Ecto neural progenitor cell (in vitro differentiated cells): ENCODE measurements around the gene DPH1.

Experiments
- DNase-seq: peaks from one replicate; pipeline ENCODE4 v3.0.0-alpha.2; 2018; ENCODE audit warnings: low spot score

Gene DPH1

DNA sequence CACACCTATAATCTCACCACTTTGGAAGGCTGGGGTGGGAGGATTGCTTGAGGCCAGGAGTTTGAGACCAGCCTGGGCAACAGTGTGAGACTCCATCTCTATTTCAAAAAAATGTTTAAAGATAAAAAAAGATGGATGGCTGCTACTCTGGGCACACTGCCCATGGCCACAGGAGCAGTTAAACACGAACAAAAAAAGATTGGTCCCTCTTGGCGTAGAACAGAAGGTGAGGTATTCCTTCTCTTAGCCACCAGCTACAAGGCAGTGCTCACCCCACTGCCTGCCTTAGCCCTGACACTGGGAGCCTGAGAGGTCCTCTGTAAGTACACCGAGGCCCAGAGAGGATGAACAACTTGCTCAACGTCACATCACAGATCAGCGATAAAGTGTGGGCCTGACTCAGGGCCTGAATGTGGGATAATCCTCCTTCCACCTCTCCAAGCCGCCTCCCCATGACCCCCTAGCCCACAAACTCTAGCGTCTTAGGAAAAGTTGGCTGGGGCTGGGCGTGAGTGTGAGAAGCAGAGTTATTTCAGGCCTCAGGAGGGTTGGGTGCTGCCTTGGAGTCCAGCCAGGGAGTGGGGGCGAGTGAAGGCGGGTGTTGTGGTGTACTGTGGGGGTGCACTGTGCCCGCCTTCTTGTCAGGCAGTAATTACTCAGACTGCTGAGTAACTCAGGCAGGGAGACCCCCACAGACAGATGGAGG, 2.3 kb upstream of the DPH1 start:
- DNase-seq = no peak

DNA sequence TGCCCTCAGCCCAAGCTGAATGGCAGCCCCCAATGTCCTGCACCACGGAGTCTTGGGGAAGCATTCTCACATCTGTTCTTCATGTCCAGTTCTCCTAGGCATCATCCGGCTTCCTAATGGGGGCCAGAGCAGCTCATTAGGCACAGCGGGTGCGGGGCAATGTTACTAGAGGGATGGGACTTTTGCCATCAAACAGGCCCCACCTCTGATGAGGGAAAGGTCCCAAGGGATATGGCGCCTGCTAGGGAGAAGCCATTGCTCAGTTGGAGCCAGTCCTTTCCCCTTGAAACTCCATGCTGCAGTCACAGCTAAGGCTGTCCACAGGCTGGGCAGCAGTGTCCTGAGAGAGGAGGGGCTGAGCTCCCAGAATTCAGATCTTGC, 1.7 kb upstream of the DPH1 start:
- DNase-seq = no peak

DNA sequence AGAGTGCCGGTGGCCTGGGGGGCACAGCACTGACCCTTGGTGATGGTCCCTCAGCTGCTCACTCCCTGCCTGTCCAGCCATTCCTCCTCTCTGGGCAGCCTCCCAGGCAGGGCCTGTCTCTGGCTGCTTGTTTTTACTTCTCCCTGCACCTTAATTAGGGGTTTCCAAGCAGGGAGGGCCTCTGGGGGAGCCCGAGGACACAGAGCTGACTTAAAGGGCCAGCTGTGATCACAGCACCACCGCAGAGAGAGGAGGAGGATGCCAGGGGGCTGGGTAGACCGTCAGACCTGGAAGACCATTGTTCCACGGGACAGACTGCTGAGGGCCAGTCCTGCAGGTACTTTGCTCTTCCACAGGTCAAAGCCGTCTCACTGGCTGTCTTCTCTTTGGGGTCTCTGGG, 1.2 kb upstream of the DPH1 start:
- no peak for DNase-seq

DNA sequence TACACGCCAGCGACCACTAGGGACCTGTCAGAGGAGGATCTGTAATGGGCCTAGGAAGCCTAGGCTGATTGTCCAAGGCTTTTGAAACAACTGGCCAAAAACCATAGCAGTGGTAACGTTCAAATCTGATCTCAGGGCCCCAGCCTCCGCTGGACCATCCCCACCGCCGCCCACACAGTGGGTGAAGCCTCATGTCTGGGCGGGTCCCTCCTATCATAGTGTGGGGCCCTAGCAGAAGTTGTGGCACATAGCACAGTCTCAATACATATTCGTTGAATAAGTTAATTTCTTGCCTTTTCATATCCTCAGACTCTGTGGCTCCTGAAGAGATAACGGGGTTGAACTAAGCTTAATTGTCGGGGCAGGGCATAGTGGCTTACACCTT, 818 bp downstream of the DPH1 start:
- no peak for DNase-seq

DNA sequence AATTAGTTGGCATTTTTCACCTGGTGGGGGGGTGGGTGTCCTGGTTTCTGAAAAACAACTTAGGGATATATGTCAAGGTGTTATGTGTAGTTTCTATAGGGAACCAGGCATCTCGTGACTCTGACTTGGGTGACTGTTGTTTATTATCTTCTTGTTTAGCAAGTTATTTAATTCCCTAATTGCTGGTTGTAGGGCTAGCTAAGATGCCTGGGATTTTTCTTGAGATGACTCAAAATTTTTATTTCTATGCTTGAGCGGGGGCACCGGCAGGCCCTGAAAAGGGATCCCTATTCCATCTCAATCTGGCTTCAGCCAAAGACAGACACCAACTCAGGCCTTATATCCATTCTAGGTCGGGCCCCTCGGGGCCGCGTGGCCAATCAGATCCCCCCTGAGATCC, 3.2 kb downstream of the DPH1 start:
- DNase-seq = no peak

DNA sequence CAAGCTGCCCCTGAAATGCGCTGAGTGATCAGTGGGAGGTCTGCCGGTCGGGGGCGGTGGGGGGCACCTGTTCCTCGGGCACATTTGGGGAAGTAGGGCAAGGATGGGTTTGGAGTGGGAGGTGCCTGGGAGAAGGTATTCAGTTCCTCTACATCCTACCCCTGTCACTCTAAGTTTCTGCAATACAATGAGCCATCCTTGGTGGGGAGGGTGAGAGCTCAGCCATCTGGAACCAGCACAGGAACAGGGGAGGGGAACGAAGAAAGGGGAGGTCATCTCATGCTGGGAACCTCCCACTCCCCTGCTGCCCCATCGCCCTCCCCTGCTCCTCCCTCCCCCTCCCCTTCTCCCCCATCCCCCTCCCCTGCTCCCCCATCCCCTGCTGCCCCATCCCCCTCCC, 4.2 kb downstream of the DPH1 start:
- DNase-seq = no peak

DNA sequence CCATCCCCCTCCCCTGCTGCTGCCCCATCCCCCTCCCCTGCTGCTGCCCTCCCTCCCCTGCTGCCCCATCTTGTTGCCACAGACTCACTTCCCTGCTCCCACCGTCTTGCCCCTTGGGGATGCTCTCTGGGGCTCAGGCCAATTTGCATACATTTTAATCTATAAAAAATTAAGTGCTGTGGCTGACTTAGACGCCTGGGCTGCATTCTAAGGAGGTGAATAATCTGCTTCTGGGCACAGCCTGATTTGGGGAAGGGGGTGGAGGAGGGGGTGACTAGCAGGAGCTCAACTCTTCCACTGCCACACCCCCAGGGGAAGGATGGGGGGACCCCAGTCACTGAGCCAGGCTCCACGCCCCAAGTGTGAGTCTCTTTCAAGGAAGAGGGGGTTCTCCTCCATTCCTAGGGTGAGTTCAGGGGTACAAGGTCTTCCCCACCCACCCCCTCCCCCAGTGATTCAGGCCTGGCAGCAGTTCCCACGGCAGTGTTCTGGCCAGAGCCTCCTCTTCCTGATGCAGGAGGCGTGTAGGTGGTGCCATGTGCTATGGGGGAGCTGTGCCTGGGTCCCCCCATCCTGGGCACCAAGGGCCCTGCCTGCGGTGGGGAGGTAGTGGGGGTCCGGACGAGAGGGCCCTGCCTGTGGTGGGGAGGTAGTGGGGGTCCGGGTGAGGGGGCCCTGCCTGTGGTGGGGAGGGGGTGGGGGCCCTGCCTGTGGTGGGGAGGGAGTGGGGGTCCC, 5.0 kb downstream of the DPH1 start:
- no peak for DNase-seq

DNA sequence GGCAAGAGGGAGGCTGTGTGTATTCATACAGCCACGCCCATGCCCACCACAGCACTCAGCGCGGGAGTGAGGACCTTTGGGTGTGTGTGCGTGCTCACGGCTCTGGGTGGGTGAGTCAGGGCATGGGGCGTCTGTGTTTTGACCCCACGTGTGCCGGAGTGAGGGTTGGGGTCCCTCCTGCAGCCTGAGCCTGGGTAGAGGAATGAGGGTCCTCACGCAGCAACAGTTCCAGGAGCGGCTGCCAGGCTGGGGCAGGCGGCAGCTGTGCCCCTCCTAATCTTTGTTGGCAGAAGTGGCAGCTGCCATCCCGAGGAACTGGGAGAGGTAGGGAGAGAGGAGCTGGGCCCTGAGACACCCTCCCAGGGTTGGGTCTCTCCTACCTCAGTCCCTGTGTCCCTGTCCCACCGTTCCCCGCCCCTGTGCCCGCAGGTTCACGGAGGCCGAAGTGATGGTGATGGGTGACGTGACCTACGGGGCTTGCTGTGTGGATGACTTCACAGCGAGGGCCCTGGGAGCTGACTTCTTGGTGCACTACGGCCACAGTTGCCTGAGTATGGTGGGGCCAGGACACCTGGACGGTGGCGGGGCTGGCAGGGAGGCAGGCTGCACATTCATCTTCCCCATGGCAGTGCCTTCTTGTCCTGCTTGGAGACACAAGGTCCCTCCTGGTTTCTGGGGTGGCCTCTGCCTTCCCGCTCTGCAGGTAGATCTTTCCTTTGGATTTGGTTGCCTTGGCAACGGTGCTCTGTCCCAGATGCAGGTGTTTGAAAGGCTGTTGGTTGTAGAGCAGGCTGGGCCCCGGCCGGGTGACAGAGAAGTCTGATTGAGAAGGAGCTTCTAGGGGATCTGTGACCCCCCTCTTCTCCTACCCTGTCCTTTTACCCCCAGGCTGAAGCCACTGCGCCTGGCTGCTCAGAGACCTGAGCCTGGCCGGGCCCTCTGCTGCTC, 5.9 kb downstream of the DPH1 start:
- DNase-seq = no peak

DNA sequence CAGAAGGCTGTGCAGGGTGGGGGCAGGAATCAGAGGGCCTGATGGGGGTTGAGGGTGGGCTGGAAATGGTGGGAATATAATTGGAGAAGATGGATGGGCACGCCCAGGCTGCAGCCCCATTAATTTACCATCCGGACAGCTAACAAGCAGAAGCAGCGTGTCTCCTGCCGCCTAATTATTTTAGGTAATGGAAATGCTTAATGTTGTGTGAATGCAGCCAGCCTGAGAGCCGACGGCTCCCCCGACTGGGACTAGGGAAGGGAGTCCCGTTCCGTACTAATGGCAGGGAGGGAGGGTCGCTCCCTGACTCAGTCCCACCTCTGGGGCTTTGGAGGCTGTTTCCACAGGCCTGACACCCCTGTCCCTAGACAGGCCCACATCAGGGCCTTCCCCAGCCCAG, 7.2 kb downstream of the DPH1 start:
- no peak for DNase-seq

DNA sequence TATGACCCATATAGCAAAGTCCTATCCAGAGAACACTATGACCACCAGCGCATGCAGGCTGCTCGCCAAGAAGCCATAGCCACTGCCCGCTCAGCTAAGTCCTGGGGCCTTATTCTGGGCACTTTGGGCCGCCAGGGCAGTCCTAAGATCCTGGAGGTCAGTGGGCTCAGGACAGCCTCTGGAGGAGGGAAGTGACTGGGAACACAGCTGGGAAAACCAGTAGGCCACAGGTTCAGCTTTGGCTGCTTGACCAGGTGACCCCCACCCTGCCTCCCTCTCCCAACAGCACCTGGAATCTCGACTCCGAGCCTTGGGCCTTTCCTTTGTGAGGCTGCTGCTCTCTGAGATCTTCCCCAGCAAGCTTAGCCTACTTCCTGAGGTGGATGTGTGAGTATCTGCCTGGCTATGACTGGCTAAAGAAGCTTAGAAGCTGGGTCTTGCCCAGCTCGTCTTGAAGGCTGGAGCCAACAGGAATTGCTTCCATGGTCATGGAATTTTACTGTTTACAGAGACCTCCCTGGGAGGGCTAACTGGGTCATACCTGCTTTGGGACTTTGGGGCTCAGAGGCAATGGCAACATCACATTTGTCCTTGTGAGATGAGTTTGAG, 10.4 kb downstream of the DPH1 start:
- DNase-seq = no peak

DNA sequence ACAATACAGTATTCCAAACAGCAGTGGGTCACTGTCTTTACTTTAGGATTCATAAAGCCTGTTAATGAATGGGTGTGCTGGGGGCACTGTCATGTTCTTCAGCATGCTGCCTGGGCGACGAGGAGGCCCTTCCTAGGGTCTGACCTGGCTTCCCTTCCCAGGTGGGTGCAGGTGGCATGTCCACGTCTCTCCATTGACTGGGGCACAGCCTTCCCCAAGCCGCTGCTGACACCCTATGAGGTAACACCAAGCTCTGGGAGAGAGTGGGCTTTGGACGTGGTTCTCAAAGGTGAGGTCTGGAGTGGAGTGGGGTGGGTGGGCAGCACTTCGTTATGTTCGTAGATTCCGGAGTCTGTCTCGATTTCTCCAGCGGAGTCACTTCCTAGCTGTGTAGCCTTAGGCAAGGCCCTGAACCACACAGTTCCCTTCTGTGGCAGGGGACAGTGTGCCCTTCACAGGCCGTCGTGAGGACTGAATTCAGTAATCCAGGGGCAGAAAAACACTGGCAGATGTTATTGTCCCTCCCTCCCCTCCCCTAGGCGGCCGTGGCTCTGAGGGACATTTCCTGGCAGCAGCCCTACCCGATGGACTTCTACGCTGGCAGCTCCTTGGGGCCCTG, 11.1 kb downstream of the DPH1 start:
- DNase-seq = no peak

DNA sequence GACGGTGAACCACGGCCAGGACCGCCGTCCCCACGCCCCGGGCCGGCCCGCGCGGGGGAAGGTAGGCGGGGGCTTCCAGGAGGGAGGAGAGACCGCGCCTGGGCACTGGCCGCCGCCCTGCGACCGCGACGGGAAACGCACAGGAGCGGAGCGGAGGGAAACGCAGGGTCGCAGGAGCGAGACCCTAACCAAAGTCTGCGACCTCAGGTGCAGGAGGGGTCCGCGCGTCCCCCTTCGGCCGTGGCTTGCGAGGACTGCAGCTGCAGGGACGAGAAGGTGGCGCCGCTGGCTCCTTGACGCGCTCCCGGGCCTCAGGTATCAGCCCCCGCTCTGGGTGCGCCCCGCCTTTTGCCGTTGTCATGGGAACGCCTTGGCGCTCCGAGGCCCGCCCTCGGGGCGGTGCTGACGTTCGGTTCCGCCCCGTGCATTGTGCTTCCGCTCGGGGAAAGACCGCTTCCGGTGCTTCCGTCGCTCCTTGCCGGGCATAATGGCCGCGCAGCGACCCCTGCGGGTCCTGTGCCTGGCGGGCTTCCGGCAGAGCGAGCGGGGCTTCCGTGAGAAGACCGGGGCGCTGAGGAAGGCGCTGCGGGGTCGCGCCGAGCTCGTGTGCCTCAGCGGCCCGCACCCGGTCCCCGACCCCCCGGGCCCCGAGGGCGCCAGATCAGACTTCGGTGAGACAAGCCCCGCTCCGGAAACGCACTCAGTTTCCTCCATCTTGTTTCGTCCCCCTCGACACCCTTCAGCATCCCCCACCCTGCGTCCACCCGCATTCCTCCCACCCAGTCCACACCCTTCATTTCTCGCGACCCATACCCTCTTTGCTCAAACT, 11.8 kb downstream of the DPH1 start, which contains the start of gene OVCA2:
Gene OVCA2 (plus strand): TSS at position 462 of the 829 bp plus-strand sequence. CDS start 26 bp downstream, at position 488.
- peak; percentile 100 for DNase-seq

DNA sequence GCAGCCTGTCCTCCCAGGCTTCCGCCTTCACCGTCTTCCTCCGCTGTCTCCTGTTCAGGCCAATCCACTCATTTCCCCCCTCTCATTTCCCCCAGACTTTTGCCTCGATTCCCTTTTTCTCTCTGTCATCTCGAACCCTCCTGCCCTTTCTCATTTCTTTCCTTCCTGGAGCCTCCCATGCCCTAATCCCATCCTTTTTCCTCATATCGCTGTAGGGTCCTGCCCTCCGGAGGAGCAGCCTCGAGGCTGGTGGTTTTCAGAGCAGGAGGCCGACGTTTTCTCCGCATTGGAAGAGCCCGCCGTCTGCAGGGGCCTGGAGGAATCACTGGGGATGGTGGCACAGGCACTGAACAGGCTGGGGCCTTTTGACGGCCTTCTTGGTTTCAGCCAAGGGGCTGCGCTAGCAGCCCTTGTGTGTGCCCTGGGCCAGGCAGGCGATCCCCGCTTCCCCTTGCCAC, 12.5 kb downstream of the DPH1 start:
- DNase-seq = no peak

DNA sequence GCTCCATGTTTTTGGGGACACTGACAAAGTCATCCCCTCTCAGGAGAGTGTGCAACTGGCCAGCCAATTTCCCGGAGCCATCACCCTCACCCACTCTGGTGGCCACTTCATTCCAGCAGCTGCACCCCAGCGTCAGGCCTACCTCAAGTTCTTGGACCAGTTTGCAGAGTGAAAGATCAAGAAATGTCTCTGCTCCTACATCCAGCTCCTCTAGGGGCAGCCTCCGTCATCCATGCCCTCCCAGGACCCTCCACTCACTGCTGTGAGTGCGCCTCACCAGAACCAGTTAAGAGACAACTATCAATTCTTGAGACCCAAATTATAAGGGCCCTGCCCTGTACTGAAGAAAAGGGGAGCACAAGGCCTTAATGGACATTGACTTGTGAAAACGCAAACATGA, 13.0 kb downstream of the DPH1 start:
- no peak for DNase-seq

DNA sequence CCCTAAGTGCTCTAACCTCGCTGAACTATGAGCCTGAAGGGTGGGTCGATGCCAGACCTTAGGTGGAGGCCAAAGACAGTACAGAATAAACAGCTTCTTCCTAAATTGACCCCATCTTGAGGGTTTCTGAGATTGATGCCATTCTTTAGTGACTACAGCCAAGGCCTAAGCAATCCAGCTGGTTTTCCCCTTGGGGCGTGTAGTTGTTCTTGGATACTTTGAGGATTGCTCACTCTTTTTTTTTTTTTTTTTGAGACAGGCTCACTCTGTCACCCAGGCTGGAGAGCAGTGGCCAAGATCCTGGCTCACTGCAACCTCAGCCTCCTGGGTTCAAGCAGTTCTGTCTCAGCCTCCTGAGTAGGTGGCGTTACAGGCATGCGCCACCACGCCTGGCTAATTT, 13.8 kb downstream of the DPH1 start:
- DNase-seq = no peak

DNA sequence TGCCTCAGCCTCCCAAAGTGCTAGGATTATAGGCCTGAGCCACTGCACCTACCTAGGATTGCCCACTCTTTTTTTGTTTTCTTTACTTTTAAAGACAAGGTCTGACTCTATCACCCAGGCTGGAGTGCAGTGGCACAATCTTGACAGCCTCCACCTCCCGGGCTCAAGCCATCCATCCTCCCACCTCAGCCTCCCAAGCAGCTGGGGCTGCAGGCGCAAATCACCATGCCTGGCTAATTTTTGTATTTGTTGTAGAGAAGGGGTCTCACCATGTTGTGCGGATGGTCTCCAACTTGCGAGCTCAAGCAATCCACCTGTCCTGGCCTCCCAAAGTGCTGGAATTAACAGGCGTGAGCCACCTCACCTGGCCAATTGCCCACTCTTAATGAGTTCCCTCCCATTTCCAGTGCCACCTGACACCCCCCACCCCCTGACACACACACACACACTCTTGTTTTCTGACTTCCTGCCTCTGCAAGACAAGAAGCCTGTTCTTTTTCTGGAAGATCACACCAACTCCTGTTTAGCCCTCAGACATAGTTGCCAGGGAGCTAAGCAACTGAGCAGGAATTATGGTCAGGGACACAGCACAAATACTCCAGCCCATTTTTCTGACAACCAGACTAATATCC, 14.4 kb downstream of the DPH1 start:
- DNase-seq = no peak

DNA sequence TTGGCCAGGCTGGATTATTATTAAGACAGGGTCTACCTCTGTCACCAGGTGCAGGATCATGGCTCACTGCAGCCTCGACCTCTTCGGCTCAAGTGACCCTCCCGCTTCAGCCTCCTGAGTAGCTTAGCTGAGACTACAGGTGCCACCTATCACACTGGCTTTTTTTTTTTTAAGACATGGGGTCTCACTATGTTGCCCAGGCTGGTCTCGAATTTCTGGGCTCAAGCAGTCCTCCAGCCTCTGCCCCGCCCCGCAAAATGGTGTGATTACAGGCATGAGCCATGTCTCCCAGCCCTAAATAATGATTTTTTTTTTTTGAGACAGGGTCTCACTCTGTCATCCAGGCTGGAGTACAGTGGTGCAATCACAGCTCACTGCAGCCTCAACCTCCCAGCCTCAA, 17.6 kb downstream of the DPH1 start:
- no peak for DNase-seq

DNA sequence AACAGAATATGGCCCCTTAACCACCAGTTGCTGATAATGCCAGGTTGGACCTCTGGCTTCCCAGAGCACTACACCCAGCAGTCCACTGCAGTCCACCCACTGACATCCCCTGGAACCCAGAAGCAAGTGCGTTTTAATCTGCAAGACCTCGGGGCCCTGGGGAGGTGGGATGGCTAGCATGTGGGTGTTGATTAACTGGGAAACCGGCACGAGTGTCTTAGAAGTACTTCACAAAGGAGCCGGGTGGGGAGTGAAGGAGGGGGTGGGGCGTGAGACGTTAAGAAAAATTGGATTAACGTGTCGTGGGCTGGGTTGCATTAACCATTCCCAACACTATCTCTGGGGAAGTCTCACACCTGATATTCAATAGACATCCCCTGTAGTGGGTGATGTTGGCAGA, 18.9 kb downstream of the DPH1 start:
- DNase-seq = no peak

DNA sequence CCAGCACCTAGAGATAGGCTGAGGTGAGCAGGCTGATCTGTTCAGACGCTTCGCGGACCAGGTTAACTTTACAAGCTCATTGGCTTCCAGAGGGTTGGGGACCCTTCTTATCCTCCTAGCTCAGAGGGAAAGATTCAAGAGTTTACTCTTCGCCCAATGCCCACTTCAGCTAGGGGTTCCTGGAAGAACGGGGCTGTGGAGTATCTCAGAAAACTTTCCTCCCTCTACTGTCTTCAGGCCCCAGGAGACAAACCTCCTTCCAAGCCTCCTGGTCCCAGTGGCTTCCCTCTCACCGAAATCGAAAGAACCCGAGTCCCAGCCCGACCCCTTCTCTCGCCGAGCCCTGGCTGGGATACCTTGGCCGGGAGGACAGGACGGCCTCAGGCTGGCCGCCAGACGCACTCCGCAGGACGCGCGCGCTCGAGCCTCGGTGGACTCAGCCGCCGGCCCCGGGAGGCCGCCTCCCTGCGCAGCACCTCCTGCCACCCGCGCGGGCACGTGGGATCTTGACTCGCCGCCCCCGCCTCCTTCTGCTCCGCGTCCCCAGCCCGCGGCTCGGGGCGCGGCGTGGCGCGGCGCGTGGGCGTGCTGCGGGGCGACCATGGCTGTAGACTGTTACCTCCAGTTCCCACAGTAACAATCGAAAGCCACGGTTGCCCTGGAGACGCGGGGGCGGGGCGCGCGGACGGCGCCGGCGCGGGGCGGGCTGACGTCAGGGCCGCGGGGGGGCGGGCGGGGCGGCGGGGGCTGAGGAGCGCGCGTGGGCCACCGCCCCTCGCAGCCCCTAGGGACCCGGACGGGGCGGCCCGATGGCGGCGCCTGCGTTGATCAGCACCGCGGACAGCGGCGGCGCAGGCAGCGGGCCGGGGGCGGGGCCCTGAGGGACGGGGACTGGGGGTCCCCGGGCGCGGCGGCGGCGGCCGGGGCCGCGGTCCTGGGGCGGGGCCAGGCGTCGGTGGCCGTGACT, 19.7 kb downstream of the DPH1 start:
- peak; percentile 96 for DNase-seq
